CD4-positive, alpha-beta T cell treated with Interleukin-2 at 100 ng/mL for 4 hours (primary cell): ENCODE measurements around the gene DIPK1B.

Experiments used
- DNase-seq: peaks from one replicate; pipeline ENCODE4 v3.0.0-alpha.2; 2020; ENCODE audit warnings: low spot score

The DIPK1B gene

GRCh38 chr9:136720251-136720897, 8.0 kb downstream of the DIPK1B start:
- no peak for DNase-seq

- DNase-seq = no peak
Measured at GRCh38 chr9:136720898-136721338, 8.5 kb downstream of the DIPK1B start.

GRCh38 chr9:136721339-136722092, 9.1 kb downstream of the DIPK1B start:
- DNase-seq = no peak

GRCh38 chr9:136722093-136722968, 10.0 kb downstream of the DIPK1B start:
- no peak for DNase-seq

- no peak for DNase-seq
Measured at GRCh38 chr9:136722969-136723356, 10.6 kb downstream of the DIPK1B start.

- no peak for DNase-seq
Measured at GRCh38 chr9:136723362-136723976, 11.1 kb downstream of the DIPK1B start.

- DNase-seq = no peak
Measured at GRCh38 chr9:136723989-136724388, 11.6 kb downstream of the DIPK1B start.

GRCh38 chr9:136724772-136725171, 12.4 kb downstream of the DIPK1B start:
- DNase-seq = no peak

- no peak for DNase-seq
Measured at GRCh38 chr9:136725612-136726011, 13.2 kb downstream of the DIPK1B start.

- no peak for DNase-seq
Measured at GRCh38 chr9:136726118-136726517, 13.7 kb downstream of the DIPK1B start.

- peak; percentile 61 for DNase-seq
Measured at GRCh38 chr9:136726631-136727191, 14.3 kb downstream of the DIPK1B start.

- peak; percentile 93 for DNase-seq
Measured at GRCh38 chr9:136728080-136728547, 15.7 kb downstream of the DIPK1B start.

GRCh38 chr9:136728548-136729123, 16.3 kb downstream of the DIPK1B start:
- no peak for DNase-seq

- no peak for DNase-seq
Measured at GRCh38 chr9:136729144-136729543, 16.8 kb downstream of the DIPK1B start.

- no peak for DNase-seq
Measured at GRCh38 chr9:136729926-136730325, 17.6 kb downstream of the DIPK1B start.

GRCh38 chr9:136732444-136733178, 20.2 kb downstream of the DIPK1B start:
- no peak for DNase-seq

GRCh38 chr9:136733611-136734010, 21.2 kb downstream of the DIPK1B start:
- no peak for DNase-seq

GRCh38 chr9:136734837-136735496, 22.6 kb downstream of the DIPK1B start:
- DNase-seq = no peak

- DNase-seq = no peak
Measured at GRCh38 chr9:136735812-136736480, 23.6 kb downstream of the DIPK1B start.

GRCh38 chr9:136738960-136739359, 26.6 kb downstream of the DIPK1B start:
- no peak for DNase-seq
